HTR-8/SVneo (cell line): ENCODE measurements around the gene TNRC18.

ENCODE experiments used
- DNase-seq: peaks from one replicate; pipeline ENCODE4 v3.0.0; 2011; ENCODE audit warnings: low spot score, mixed read lengths; ENCODE audit not compliant: insufficient read length
- FAIRE-seq: peaks from 2 replicates; lab custom pipeline; 2011; peaks lifted over from hg19 to GRCh38; lab: Jason Lieb, UNC

Gene TNRC18

DNA sequence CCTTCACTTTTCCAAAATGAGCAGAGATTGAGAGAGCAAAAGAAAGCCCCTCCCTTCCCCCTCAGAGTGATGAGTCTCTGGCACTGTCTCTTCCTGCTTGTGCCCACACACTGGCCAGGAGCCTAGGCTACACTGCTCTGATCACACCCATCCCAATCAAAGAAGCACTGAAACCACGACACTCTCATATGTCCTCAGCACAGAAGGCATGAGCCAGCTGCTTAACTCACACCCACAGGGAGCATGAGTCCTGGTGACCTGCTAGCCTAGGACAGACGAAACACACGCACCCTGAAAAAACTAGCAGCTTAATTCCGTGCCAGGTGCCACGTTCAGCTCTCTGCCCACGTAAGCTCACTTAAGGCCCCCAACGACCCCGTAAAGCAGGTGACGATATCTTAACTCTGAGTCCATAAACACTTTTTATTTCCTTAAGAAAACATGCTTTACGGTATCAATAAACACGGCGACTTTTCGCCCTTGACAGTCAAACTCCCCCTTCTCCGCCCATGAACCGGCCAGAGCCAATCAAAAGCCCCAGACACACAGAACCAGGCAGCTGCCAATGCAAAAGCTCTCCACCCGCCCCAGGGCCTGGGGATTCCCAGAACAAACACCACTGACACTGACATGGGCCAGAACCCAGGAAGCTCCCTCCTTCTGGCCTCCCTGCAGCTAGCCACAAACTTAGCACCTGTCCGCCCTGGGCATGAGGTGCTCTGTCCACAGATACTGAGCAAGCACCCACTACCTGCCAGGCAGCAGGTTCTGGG is 69.0 kb downstream of the TNRC18 start:
- DNase-seq = no peak
- FAIRE-seq = peak; percentile 60

- DNase-seq (no peak), FAIRE-seq (peak; percentile 33)
Measured at GRCh38 chr7:5352440-5353010, 71.1 kb downstream of the TNRC18 start.

DNA sequence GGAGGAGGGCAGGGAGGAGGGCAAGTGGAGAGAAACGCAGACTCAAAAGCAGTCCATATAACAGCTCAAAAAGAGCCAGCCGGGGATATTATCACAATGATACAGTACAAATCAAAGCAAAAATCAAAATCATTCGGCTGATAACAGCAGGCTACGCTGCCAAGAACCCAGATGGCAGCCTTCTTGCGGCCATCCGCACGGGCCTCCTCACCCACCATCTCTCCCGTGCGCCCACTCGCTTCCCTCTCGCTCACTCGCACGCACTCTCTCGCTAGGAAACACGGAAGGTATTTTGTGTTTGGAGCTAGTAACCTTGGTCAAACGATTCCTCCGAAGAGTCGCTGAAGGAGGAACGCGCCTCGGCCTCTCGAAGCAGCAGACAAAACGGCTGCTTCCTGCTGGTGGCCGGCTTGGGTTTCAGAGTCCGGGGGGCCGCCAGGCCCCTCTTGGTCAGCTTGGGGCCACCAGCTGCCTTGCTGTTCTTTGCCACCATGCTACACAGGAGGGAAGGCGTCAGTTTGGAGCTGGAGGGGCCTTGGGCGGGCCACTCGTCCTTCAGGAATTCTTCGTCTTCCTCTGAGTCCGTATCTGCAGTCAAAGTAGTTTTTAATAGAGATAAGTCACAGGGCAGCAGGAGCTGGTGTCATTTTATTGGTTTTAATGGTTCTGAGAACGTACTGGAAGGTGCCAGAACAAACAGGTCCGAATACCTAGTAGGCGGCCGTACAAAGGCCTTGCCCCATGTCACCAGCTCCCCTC is 71.9 kb downstream of the TNRC18 start:
- DNase-seq (no peak), FAIRE-seq (no peak)

- FAIRE-seq = no peak
- no peak for DNase-seq
Measured at GRCh38 chr7:5350600-5351385, 72.8 kb downstream of the TNRC18 start.

DNA sequence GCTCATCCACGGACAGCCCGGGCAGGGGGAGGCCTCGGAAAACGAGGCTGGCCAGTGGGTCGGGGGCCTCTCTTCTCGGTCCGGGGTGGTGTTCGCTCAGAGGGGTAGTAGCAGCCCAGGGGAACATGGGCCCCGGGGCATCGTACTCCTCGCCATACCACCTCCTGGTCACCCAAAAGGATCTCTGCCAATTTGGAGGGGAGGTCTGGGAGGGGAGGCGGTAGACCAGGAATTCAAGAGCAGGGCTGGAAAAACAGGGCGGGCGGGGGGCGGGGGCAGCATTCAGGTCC is 73.5 kb downstream of the TNRC18 start:
- no peak for DNase-seq
- no peak for FAIRE-seq

- no peak for DNase-seq
- no peak for FAIRE-seq
Measured at GRCh38 chr7:5349437-5350173, 74.0 kb downstream of the TNRC18 start.

DNA sequence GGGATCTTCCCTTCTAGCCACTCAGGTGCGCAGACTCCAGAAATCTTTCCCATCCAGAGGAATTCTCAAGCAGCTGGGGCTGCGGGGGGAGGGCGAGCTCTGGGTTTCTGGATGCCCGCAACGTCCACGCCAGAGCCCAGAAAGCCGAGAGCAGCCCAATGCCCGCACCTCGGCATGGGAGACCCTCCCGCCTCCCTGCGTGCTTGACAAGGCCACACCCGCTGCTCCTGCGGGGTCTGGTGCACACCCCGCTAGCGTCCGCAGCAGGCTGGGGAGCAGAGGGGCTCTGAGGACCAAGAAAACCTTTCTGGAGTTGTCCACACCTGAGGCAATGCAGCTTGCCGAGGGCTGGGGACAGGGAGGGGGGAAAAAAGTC is 74.6 kb downstream of the TNRC18 start:
- no peak for FAIRE-seq
- DNase-seq = no peak

GRCh38 chr7:5348134-5349004 is 75.3 kb downstream of the TNRC18 start:
- FAIRE-seq (no peak), DNase-seq (no peak)

DNA sequence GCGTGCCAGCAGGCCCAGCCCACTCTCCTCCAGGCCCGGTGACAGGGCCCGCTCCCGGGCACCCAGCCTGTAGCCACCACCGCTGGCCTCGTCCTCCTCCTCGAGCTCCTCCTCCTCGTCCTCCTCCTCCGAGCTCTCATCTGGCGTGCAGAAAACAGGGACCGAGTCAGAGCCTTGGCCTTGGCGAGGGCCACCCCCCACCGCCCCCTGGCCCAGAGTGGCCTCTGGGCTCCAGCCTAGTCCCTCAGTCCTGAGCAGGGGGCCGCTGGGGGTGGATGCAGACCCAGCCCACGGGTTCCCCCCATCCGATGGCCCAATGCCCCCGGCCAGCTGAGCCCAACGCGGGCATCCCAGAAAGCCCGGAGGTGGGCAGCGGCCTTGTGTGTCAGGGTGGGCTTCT is 78.0 kb downstream of the TNRC18 start:
- no peak for FAIRE-seq
- DNase-seq = no peak

DNA sequence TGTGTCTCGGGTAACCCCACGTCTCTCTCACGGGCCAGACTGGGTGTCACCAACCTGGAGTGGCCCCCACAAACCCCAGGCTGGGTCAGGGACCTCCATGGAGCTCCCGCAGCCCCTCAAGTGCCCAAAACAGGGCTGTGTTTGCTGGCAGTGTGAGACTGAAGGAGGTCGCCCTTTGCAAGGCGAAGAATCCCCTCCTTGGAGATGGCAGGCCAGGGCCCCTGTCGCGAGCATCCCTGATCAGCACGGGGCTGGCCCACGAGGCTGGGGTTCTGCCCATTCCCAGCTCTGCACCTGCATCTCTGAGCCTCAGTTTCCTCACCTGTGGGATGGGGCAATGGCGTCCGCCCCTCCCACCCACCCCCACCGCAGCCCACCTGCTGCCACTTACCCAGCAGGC is 78.5 kb downstream of the TNRC18 start:
- DNase-seq (no peak), FAIRE-seq (no peak)

DNA sequence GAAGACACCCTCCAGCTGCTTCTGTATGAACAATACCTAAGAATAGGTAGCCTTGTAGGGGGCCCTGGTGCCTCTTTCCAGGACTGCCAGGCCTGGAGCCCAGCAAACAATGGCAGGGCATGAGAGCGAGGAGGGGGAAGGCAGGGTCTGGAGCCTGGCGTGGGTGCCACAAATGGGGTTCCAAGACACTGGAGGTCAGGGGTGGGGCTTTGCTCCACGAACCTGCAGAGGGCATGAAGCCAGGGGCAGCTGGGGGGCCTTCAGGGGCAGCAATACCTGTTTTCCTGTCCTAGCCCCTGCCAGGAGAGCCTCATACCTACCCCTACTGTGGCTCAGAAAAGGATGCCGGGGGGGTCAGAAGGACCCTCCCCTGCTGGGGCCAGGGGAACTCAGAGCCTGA is 79.3 kb downstream of the TNRC18 start:
- no peak for FAIRE-seq
- no peak for DNase-seq

- DNase-seq (no peak), FAIRE-seq (no peak)
Measured at GRCh38 chr7:5343884-5344283, 79.8 kb downstream of the TNRC18 start.

GRCh38 chr7:5342631-5343030 is 81.0 kb downstream of the TNRC18 start:
- DNase-seq = no peak
- FAIRE-seq = peak; percentile 9

DNA sequence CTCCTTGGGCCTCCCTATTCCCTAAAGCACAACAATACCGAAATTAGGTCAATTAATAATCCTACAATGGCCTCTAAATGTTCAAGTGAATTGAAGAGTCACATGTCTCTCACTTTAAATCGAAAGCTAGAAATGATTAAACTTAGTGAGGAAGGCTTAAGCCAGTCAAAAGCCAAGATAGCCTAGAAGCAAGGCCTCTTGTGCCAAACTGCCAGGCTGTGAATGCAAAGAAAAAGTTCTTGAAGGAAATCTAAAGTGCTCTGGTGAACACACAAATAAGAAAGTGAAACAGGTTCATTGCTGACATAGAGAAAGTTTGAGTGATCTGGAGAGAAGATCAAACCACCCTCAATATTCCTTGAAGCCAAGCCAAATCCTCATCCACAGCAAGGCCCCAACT is 83.7 kb downstream of the TNRC18 start:
- FAIRE-seq = no peak
- no peak for DNase-seq

- no peak for FAIRE-seq
- DNase-seq = no peak
Measured at GRCh38 chr7:5337047-5337446, 86.6 kb downstream of the TNRC18 start.

DNA sequence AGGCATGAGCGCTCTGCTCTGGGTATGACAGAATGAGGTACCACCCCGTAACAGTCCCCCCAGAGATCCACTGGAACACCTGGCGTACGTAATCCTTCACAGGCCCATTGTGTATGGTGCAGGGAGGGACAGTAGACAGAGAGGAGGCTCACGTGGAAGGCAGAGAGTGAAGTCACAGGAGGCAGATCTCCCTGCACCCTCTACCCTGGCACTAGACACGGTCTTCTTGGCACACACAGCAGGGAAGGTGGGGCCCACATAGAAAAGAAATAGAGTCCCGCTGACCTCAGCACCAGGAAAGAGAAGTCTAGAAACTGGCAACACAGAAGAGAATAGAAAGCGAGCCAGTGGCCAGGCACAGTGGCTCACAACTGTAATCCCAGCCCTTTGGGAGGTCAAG is 89.0 kb downstream of the TNRC18 start:
- FAIRE-seq (peak; percentile 46), DNase-seq (no peak)

DNA sequence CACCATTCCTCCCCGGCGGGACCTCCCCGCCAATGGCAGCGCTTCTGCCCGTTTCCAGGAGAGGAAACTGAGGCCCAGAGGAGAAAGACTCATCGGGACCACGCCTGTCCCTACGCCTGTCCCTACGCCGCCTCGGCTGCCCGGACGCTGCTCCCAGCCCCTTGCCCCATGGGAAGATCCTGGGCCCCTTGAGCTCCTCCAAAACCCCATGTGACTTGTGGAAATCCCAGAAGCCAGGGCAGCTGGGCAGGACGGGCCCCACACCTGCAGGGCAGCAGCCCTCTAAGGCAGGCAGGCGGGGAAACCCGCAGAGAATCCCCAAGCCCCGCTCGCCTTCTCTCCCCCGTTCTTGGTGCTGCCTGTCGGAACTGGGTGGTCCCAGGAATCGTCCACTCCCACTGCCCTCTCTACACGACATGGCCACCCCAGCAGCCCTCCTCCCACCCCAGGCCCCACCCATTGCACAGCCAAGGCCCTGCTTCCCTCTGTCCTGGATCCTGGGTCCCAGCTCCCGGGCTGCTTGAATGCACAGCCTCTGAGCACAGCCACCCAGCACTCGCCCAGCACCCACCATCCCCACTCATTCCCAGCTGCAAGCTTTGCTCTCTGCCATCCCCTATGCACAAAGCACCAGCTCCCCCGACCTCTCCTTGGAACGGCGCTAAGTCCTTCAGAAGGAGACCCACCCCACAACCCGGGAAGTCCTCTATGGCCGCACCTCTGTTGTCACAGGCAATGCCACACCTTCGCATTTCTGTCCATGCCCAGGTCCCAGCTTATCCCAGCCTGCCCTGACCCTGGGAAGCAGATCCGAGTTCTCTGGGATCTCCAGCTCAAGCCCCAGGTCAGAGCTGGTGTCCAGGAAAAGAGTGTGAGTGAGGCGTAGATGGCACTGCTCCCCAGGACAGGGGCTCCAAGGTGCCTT is 90.3 kb downstream of the TNRC18 start:
- FAIRE-seq = no peak

DNA sequence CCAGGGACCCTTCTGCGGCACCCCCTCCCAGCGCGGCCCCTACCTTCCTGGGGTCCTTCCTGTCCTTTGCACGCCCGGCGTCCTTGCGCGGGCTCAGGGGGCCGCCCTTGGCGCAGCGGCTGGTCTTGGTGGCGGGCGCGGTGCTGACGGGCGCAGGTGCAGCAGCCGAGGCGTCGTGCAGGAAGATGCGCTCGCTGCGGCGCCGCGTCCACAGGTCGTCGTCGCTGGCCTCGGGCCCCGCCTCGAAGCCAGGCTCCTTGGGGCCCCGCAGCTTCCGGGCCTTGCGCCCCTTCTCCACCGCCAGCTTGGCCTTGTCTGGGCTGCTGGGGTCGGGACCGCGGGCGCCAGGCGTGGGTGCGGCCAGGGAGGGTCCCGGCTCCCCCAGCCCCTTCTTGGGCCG is 91.1 kb downstream of the TNRC18 start:
- DNase-seq (no peak), FAIRE-seq (no peak)

More for the DNA sequence above, 90.3 kb downstream of the TNRC18 start:
- no peak for DNase-seq
